HepG2 (cell line): ENCODE results near the gene PP2D1.

Source experiments
- POLR2A ChIP-seq, 2 experiments: IDR thresholded peaks; 2 replicates each; pipeline ENCODE4 v1.6.1; 2011; ENCODE audit warnings: low read depth in 2 of 2, low read length in 2 of 2, mild to moderate bottlenecking in 1 of 2, moderate library complexity in 1 of 2; ENCODE audit not compliant: insufficient read depth in 1 of 2
- TF ChIP-seq, protein P1 (sequence below): sonication (generic); formaldehyde crosslinking; IDR thresholded peaks from 2 replicates; pipeline ENCODE4 v1.4.0; 2020; ENCODE audit warnings: missing genetic modification reagents
- TF ChIP-seq, protein P2 (sequence below): IDR thresholded peaks from 2 replicates; pipeline ENCODE4 v1.6.1; 2012; ENCODE audit warnings: inconsistent platforms

DNA sequence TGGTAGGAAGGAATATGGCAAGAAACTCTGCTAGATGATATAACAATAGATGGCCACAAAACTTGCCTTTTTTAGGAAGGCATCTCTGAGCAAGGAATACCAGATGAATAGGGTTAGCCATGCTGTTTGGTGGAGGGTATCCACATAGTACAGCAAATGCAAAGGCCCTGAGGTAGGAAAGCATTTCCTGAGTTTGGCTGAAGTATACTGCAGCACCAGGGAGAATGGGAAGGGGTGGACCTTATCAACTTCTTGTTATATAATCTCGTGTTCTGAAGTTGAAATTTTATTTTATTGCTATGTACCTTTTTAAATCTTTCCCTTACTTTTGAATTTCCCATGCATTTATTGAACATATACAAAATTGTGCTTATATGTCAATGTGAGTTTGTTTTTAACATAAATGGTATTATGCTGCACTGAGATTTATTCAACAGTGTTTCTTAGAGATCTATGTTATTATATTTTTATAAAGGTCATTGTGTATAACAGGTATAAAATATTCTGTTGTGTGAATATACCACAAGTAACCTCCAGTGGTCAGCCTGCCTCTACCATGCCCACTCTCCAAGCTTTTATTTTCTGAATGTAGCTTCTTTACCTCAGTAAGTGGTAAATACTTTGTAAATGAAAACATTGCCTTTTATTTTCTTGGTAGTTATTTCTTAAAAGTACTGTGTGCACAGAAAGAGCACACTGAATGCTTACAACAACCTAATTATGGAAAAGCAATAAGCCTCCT lies 25.4 kb upstream of the PP2D1 start:
- TF ChIP-seq, protein P1, sequence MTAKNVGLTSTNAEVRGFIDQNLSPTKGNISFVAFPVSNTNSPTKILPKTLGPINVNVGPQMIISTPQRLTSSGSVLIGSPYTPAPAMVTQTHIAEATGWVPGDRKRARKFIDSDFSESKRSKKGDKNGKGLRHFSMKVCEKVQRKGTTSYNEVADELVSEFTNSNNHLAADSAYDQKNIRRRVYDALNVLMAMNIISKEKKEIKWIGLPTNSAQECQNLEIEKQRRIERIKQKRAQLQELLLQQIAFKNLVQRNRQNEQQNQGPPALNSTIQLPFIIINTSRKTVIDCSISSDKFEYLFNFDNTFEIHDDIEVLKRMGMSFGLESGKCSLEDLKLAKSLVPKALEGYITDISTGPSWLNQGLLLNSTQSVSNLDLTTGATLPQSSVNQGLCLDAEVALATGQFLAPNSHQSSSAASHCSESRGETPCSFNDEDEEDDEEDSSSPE (CRISPR knock-in tag): no peak
- TF ChIP-seq POLR2A (IDR thresholded peaks at IDR 0.05; ENCODE audit: insufficient read depth in 1 of 2, low read depth in 2 of 2, low read length in 2 of 2): no peak
- TF ChIP-seq, protein P2, sequence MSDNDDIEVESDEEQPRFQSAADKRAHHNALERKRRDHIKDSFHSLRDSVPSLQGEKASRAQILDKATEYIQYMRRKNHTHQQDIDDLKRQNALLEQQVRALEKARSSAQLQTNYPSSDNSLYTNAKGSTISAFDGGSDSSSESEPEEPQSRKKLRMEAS: no peak
